C4-2B (cell line): ENCODE measurements around the gene TNS2.

Source experiments
- H3K27ac ChIP-seq: fragments of 450-650 bp; 2 replicates; pipeline ENCODE4 v1.5.1; 2017
- ZFX ChIP-seq: fragments of 450-650 bp; IDR thresholded peaks from 2 replicates; pipeline ENCODE4 v1.6.1; 2017
- TF ChIP-seq, protein P1 (sequence below): fragments of 450-650 bp; conservative IDR thresholded peaks from 2 replicates; pipeline ENCODE4 v1.5.1; 2017; ENCODE audit warnings: mild to moderate bottlenecking

TNS2 gene

DNA sequence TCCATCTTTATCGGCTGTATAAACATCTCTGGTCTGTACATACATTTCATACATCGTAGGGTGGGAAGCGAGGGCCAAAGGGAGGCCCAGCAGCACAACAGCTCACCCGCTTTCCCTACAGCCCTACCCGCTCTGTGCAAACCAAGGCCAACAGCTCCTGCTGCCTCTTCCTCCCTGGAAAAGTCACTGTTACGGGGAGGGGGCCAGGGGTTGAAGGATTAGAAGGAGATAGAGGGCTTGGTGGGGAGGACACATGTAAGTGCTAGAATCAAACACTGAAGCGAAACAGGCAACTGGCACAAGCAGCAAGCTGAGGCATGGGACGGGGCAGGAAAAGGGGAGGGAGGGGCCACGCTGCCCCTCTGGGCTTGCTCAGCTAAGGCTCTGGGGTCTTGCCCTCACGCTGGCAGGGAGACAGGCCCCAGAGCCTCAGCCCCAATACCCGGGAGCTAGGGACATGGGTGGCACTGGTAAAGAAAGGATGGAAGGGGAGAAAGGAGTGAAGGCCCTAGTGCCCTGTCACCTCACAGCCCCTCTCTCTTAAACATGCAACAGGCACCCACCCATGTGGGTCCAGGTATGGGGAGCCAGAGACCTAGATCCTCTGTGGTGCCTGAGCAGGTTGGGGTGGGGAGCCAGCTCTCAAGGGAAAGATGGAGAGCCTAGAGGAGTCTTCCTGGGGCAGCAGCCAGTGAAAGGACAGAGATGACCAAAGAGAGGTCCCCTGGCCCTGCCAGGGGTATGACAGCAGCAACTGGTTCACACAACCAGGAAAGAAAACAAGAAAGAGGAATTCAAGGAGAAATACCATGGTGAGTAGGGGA lies 15.0 kb downstream of the TNS2 start:
- H3K27ac ChIP-seq = no peak overlapping the region
- TF ChIP-seq, protein P1, sequence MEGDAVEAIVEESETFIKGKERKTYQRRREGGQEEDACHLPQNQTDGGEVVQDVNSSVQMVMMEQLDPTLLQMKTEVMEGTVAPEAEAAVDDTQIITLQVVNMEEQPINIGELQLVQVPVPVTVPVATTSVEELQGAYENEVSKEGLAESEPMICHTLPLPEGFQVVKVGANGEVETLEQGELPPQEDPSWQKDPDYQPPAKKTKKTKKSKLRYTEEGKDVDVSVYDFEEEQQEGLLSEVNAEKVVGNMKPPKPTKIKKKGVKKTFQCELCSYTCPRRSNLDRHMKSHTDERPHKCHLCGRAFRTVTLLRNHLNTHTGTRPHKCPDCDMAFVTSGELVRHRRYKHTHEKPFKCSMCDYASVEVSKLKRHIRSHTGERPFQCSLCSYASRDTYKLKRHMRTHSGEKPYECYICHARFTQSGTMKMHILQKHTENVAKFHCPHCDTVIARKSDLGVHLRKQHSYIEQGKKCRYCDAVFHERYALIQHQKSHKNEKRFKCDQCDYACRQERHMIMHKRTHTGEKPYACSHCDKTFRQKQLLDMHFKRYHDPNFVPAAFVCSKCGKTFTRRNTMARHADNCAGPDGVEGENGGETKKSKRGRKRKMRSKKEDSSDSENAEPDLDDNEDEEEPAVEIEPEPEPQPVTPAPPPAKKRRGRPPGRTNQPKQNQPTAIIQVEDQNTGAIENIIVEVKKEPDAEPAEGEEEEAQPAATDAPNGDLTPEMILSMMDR = no peak
- no peak for TF ChIP-seq ZFX

DNA sequence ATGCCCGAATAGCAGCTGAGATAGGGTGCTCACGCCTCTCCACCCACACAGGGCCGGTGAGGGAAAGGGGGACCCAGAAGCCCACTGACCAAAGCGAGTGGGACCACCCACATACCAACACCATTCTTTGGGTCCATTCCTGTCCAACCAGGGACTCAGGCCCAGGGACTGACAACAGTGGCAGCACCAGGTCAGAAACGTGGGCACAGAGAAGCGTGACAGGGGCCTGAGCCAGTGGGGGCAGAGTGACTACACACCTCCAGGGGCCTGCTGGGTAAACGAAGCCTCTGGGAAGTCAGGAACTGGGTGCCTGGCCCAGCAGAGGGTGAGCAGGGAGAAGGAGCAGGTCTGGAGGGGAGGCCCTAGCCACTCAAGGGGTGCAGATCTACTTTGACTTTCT lies 15.6 kb downstream of the TNS2 start:
- no peak overlapping the region for H3K27ac ChIP-seq
- no peak for TF ChIP-seq ZFX
- TF ChIP-seq, protein P1 = no peak

DNA sequence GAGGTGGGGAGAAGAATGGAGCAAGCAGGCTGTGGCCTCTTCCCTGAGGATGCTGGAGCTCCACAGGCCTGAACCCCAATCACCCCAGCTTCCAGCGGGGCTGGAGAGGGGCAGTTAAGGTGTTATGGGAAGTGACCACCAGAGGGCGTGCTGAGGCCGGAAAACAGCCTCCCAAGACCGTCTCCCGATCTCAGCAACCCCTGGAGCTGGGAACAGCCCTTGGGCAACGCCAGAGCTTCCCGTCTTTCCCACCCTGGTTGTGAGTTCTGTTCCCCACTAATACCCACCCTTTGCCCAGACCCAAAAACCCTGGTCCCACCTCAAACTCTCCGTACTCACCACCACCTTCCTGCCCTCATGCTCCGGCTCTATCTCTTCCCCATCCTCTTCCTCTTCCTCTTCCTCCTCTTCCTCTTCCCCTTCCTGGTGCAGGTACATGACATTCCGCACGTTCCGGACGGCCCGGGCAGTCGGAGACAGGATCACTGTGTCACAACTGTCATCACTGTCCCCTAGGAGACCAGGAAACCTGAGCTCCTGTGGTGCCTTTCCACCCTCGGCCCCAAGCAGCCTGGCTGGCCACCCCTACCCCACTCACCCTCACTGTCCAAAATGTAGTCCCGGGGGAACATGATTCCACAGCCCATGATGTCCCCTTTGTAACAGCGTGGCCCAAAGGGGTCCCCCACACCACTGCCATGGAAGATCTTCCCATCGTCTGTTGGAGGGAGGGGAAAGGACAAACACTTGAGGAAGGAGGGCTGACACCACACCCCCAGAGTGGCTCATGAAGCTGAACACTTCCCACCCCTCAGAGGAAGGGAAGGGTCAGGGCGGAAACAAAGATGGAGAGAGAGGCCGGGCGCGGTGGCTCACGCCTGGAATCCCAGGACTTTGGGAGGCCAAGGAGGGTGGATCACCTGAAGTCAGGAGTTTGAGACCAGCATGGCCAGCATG lies 16.4 kb downstream of the TNS2 start:
- no peak overlapping the region for H3K27ac ChIP-seq
- TF ChIP-seq ZFX = no peak
- TF ChIP-seq, protein P1 = peak; percentile 93

DNA sequence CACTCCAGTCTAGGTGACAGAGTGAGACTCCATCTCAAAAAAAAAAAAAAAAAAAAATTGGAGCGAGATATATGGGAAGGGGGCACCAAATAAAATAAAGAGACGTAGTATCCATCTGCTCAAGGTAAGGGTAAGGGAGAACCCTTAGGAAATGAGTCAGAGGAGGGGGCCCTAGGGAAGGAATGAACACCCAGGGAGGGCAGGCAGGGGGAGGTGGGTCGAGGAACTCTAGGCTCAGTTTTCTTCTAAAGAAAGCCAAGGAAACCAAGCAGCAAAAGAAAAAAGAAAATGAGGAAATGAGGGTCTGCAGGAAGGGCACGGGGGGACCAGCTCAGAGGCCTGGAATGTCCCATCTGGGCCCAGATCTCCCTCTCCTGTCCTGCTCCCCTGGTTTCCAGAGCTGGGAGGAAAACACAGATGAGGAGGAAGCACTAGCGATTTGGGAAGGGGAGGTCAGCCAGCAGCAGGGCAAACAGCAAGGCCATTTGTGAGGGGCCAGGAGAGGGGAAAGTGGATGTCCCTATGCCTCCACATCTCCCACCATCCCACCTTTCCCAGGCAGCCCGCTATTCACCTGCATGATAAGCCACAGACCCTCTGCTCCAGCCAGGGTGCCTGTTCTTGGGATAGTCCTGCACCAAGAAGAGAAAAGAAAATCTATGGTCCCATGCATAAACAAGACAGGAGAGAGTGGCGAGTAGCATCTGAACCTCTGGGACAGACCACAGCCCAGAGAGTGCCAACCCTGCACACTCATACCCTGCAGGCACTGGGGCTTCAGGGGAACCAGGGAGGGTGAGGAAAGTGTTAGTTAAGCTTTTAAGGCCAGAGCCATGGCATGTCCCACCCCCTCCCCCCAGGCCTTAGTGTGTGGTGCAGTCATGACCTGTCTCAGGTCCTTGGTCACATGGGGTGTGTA lies 17.5 kb downstream of the TNS2 start:
- H3K27ac ChIP-seq = no peak overlapping the region

DNA sequence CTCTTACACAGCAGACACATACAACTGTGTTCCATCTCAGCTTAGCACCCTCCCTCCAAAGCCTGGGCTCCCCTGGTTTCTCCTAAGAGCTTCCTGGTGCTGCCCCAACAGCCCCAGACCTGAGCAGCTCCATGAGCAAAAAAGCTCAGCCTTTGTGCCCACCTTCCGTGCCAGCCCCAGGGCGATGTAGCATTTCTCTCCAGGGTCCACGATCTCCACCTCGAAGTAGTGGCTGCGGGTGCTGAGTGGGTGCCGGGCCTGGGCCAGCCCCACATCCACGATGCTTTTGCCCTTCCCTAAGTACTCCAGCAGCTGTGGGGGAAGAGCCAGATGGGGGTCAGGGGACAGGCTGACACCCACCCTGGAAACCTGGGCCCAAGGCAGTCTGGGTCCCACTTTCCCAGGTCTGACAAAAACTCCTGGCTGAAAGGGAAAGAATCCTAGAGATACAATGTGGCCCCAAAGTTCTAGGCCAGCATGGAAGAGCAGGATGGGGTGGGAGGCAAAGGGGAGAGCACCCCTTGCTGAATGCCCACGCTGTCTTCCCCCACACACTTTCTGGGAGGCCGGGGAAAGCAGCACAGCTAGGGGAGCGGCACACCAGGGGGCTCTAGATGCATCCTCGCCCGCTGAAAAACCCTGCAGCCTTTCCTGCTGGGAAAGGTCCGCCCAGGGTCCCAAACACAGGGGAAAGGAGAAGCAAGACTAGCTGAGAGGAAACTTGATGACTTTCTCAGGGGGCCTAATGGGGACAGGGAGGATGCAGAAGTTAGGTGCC lies 18.3 kb downstream of the TNS2 start:
- no peak overlapping the region for H3K27ac ChIP-seq
- no peak for TF ChIP-seq ZFX
- TF ChIP-seq, protein P1 = no peak

More for the DNA sequence above, 17.5 kb downstream of the TNS2 start:
- no peak for TF ChIP-seq ZFX
- TF ChIP-seq, protein P1 = no peak

DNA sequence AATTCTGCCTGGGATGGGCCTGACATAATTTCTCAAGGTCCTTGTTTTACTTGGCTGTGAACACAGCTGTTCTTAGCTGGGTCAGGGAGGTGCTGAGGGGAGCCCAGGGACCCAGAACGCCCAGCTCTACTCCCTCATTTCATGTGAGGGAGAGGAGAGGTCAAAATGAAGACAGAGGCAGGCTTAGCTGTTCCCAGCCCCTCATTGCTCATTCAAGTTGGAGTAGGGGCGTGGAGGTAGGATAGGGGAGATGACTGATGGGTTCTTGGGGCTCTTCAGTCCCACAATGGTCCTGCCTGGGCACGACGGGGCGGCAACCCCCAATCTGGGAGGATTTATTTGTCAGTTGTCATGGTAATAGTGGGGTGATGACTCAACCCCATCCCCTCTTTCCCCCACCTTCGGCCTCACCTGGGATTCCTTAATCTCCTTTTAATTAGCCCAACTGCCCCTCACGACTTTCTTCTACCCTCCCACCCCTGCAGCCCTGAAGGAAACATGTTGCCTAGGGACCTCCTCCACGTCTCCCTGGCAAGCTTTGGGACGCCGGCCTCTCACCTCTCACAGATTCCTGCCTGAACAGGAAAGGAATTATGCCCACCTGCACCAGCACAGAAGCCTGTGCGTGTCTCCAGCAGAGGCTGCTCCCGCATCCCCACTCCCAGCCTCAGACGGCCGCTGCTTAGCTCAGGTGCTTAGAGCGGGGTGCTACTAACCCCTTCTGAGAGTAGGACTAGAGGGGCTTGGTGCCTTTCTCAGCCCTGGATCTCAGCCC lies 19.1 kb downstream of the TNS2 start:
- TF ChIP-seq, protein P1 = no peak
- TF ChIP-seq ZFX = no peak
- no peak overlapping the region for H3K27ac ChIP-seq
